D721Med (cell line): ENCODE data around the gene FEV.

Experiments
- DNase-seq: peaks from one replicate; pipeline ENCODE4 v3.0.0; 2011; ENCODE audit warnings: low spot score; ENCODE audit not compliant: insufficient read length
- FAIRE-seq: peaks from 2 replicates; lab custom pipeline; 2011; peaks lifted over from hg19 to GRCh38; lab: Jason Lieb, UNC
- TF ChIP-seq, protein P1 (sequence below): IDR thresholded peaks from 2 replicates; pipeline ENCODE4 v1.5.1; 2012; ENCODE audit warnings: mild to moderate bottlenecking, control low read depth; ENCODE audit not compliant: insufficient read depth; ENCODE audit errors: missing control alignments

The FEV gene

DNA sequence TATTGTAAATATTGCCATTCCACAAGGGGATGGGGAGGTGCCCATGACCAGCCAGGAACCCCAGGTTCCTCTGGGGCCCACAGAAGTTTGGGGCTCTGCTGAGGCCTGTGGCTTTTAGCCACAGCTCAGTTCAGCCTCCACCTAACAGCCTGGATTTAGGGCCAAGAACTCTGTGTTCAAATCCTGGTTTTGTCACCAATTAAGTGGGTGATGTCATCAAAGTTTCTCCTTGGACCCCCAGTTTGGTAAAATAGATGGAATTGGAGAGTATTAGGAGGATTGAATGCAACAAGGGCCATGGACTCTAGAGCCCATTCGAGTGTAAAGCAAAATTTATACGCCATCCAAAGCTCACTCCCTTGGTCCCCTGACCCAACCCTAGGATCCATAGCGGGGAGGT, 3.2 kb upstream of the FEV start:
- FAIRE-seq (no peak), DNase-seq (no peak)
- TF ChIP-seq, protein P1, sequence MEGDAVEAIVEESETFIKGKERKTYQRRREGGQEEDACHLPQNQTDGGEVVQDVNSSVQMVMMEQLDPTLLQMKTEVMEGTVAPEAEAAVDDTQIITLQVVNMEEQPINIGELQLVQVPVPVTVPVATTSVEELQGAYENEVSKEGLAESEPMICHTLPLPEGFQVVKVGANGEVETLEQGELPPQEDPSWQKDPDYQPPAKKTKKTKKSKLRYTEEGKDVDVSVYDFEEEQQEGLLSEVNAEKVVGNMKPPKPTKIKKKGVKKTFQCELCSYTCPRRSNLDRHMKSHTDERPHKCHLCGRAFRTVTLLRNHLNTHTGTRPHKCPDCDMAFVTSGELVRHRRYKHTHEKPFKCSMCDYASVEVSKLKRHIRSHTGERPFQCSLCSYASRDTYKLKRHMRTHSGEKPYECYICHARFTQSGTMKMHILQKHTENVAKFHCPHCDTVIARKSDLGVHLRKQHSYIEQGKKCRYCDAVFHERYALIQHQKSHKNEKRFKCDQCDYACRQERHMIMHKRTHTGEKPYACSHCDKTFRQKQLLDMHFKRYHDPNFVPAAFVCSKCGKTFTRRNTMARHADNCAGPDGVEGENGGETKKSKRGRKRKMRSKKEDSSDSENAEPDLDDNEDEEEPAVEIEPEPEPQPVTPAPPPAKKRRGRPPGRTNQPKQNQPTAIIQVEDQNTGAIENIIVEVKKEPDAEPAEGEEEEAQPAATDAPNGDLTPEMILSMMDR = no peak

DNA sequence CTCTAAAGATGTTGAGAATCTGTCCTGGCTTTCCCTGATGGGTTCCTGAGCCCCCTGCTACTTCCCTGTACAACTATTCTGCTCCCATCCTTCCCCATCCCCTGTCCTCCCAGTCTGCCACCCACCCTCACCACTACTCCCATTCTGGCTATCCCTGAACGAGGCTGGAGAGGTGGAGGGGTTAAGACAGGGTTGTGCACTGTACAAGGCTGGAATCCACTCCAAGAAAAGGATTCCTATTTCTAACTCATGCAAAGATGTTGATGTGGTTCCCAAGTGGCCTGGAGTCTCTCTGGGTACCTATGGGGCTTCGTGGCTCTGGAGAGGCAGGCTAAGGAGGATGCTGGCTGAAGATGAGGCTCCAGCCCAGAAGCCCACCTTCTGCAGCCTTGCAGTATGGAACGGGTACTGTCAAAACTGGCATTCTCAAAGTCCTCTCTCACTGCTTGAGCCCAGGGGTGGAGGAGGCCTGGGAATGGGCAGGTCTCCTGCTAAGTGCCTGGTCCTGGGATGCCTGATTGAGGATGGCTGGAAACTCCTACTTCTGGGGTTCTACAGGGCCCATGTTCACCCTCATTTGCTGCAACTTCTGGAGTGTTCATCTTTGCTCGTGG, 1.3 kb upstream of the FEV start:
- TF ChIP-seq, protein P1 = no peak

DNA sequence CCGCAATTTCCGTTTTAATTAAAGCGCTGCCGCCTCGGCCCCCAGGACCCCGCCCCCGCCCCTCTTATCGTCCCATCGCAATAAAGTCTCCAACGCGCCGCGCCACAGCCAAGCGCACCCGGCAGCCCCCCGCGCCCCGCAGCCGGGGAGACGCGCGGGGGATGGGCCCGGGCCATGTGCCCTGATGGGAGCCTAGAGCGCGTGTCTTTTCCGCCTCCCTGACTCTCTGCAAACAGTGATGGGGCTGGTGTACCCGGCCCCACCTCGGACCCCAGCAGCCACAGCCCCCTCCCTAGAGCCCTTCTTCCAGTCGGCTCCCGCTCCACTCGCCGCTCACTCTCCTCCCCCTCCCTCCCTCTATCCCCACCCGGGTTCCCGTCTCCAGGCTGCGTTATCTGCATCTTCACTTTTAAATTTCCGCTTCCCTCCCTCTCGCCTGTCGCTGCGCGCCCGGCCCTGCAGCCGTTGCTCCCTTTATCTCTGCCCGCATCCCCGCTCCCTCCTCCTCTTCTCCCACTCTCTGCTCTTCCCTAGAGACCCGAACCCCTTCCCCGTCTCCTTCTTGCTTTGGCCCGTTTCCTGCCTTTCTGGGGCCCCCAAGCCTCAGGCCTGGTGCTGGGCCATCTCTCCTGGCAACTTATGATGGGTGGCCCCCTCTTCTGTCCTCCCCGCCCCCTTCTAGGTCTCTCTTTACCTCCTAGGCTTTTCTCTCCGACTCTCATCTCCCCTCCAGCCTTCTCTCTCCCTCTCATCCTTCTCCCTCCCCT, 524 bp upstream of the FEV start:
- FAIRE-seq = no peak
- peak; percentile 59 for DNase-seq
- TF ChIP-seq, protein P1 = no peak

More for the DNA sequence above, 1.3 kb upstream of the FEV start:
- DNase-seq = peak; percentile 15
- FAIRE-seq = no peak

DNA sequence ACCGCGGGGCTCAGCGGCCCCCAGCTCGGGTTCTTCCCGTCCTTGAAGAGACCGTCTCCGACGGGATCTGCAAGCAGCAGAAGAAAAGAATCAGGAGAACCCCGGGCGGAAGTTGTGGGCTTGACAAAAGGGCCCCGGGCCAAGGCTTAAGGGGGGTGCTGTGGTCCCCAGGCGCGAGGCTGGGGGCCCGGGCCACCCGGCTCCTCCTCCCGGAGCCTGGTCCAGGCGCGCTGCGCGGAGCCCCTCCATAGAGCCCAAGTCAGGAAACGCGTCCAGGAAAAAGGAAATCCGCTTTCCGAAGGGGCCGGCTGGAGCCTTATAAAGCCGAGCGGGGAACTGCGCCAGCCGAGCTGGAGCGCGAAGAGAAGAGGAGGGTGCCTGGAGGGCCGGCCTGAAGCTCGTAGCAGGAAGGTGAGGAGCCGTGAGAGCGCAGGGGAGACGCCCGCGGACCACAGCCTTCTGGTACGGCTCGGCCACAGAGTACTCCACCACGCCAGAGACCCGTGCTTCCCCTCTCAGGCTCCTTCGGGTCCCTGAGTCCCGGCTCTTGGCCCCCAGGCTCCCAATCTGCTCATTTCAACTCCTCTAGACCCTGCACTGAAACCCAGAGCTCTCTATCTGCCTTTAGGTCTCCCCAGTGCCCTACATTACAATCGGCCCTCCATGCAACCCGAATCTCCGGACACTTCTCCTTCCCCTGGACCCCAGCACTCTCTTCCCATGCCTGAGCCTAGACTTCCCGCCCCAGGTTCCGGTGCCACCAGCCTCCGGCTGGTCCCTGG, 554 bp downstream of the FEV start:
- TF ChIP-seq, protein P1 = no peak
- FAIRE-seq (no peak), DNase-seq (peak; percentile 63)

DNA sequence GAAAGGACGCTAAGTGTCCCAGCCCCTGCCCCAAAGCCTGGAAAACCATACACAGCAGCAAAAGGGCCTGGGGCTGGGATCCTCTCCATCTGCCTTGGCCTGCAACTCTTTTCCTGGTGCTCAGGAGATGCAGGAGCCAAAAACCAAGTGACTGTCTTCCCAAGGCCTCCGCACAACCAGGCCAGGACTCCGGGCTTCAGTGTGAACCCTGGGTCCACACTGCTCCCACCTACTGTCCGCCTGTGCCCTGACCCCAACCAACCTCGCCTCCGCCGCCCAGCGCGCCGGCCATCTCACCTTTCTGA, 1.1 kb downstream of the FEV start:
- DNase-seq (peak; percentile 5), FAIRE-seq (no peak)
- TF ChIP-seq, protein P1 = no peak

DNA sequence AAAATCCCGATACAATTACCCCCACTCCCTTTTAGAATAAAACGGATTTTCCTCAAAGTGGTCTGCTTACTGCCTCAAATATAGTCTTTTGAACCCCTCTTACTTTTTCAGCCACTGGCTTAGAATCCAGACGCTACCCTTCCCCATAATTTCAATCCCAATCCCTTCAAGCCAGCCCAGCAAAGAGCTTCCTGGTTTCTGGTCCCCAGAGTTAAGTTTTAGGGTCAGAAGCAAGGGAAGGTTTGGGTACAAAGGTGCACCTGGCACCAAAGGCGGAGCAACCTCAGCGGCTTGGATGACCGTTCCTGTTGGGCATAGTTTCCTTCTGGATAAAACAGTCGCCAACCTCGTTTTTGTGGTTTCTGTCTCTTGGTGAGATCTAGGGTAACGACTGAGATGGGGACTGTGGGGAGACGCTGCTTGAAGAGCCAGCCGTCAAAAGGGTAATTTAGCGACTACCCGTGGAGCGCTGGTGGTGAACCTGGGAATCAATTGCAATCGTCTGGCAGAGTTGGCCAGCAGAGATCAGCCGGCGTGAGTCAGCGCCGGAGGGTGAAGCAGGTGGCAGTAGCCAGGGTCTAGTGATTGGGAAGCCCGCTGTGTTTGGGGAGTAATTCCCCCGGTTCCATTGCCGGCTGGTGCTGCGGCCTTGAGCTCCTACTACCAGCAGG, 1.6 kb downstream of the FEV start:
- FAIRE-seq (no peak), DNase-seq (peak; percentile 6)

More for the DNA sequence above, 1.6 kb downstream of the FEV start:
- TF ChIP-seq, protein P1 = no peak
